Measurements from ENCODE around the gene ACTL7A. TPM values are rescaled to one million over a fixed set of nuclear protein-coding genes. Genes with fewer than 3 reads are reported as not detected.

ACTL7A gene
- total and polyA plus RNA-seq, 2 of the 13 experiments (the other 11 are each of a cell fraction or from before 2014, with no cell fraction given) = not detected

DNA sequence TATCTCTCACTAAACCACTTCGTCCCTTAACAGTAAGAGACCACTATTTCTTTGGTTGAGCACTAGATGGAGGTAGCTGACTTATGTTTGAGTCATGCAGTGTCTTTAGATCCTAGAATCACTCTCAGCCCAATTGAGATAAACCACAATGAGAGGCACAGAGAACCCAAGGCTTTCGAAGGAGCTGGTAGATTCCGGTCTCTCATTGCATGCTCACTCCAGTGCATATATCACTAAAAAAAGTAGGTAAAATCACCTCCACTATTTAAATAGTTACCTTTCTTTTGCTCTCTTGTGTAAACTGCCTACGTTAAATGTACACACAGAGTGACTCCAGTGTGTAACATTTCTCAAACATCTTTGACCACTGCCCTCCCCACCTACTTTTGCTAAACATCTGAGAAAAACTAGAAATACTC lies 27.6 kb downstream of the ACTL7A start (continued):
- no peak for TF ChIP-seq IRX3 (CRISPR knock-in tag; IDR thresholded peaks at IDR 0.05; ENCODE audit: borderline replicate concordance, low read depth)
- no peak for TF ChIP-seq HOXD1 (CRISPR knock-in tag; IDR thresholded peaks at IDR 0.05)
- TF ChIP-seq ZNF326 (CRISPR knock-in tag; IDR thresholded peaks at IDR 0.05; ENCODE audit: borderline replicate concordance) = no peak
- TF ChIP-seq ZFX (CRISPR knock-in tag; IDR thresholded peaks at IDR 0.05; ENCODE audit: low read depth) = no peak
- no peak for TF ChIP-seq ZNF670 (CRISPR knock-in tag; IDR thresholded peaks at IDR 0.05; ENCODE audit: borderline replicate concordance)
- TF ChIP-seq ZNF678 (CRISPR knock-in tag; IDR thresholded peaks at IDR 0.05) = no peak
- TF ChIP-seq ZNF121 (CRISPR knock-in tag; IDR thresholded peaks at IDR 0.05) = no peak
- no peak for TF ChIP-seq IKZF1 (IDR thresholded peaks at IDR 0.05)
- TF ChIP-seq RAD51 (IDR thresholded peaks at IDR 0.05; ENCODE audit: borderline replicate concordance) = no peak
- TF ChIP-seq, protein P1, sequence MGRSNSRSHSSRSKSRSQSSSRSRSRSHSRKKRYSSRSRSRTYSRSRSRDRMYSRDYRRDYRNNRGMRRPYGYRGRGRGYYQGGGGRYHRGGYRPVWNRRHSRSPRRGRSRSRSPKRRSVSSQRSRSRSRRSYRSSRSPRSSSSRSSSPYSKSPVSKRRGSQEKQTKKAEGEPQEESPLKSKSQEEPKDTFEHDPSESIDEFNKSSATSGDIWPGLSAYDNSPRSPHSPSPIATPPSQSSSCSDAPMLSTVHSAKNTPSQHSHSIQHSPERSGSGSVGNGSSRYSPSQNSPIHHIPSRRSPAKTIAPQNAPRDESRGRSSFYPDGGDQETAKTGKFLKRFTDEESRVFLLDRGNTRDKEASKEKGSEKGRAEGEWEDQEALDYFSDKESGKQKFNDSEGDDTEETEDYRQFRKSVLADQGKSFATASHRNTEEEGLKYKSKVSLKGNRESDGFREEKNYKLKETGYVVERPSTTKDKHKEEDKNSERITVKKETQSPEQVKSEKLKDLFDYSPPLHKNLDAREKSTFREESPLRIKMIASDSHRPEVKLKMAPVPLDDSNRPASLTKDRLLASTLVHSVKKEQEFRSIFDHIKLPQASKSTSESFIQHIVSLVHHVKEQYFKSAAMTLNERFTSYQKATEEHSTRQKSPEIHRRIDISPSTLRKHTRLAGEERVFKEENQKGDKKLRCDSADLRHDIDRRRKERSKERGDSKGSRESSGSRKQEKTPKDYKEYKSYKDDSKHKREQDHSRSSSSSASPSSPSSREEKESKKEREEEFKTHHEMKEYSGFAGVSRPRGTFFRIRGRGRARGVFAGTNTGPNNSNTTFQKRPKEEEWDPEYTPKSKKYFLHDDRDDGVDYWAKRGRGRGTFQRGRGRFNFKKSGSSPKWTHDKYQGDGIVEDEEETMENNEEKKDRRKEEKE (IDR thresholded peaks at IDR 0.05) = no peak
- no peak for TF ChIP-seq ZNF83 (CRISPR knock-in tag; IDR thresholded peaks at IDR 0.05; ENCODE audit: borderline replicate concordance)
- TF ChIP-seq ZNF33B (CRISPR knock-in tag; IDR thresholded peaks at IDR 0.05) = no peak
- TF ChIP-seq ZFP62 (CRISPR knock-in tag; IDR thresholded peaks at IDR 0.05) = no peak
- no peak for TF ChIP-seq FOXC1 (CRISPR knock-in tag; IDR thresholded peaks at IDR 0.05; ENCODE audit: borderline replicate concordance)
- TF ChIP-seq NAIF1 (CRISPR knock-in tag; IDR thresholded peaks at IDR 0.05; ENCODE audit: borderline replicate concordance) = no peak
- peak; percentile 54 for TF ChIP-seq SAP130 (CRISPR knock-in tag; IDR thresholded peaks at IDR 0.05; ENCODE audit: low read depth)
- TF ChIP-seq FOXK2 (IDR thresholded peaks at IDR 0.05) = no peak
- TF ChIP-seq, protein P2, sequence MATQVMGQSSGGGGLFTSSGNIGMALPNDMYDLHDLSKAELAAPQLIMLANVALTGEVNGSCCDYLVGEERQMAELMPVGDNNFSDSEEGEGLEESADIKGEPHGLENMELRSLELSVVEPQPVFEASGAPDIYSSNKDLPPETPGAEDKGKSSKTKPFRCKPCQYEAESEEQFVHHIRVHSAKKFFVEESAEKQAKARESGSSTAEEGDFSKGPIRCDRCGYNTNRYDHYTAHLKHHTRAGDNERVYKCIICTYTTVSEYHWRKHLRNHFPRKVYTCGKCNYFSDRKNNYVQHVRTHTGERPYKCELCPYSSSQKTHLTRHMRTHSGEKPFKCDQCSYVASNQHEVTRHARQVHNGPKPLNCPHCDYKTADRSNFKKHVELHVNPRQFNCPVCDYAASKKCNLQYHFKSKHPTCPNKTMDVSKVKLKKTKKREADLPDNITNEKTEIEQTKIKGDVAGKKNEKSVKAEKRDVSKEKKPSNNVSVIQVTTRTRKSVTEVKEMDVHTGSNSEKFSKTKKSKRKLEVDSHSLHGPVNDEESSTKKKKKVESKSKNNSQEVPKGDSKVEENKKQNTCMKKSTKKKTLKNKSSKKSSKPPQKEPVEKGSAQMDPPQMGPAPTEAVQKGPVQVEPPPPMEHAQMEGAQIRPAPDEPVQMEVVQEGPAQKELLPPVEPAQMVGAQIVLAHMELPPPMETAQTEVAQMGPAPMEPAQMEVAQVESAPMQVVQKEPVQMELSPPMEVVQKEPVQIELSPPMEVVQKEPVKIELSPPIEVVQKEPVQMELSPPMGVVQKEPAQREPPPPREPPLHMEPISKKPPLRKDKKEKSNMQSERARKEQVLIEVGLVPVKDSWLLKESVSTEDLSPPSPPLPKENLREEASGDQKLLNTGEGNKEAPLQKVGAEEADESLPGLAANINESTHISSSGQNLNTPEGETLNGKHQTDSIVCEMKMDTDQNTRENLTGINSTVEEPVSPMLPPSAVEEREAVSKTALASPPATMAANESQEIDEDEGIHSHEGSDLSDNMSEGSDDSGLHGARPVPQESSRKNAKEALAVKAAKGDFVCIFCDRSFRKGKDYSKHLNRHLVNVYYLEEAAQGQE (IDR thresholded peaks at IDR 0.05; ENCODE audit: borderline replicate concordance in 1 of 2, low read depth in 1 of 2, low read length in 2 of 2) = 0 out of 4 replicates have a peak, but pooled peaks of 1 of the 2 experiments have one; percentile 18
- no peak for TF ChIP-seq IKZF4 (CRISPR knock-in tag; IDR thresholded peaks at IDR 0.05; ENCODE audit: borderline replicate concordance, low read depth, not compliant biosample characterization)
- TF ChIP-seq, protein P3, sequence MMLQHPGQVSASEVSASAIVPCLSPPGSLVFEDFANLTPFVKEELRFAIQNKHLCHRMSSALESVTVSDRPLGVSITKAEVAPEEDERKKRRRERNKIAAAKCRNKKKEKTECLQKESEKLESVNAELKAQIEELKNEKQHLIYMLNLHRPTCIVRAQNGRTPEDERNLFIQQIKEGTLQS (CRISPR knock-in tag; IDR thresholded peaks at IDR 0.05) = no peak
- TF ChIP-seq ETV6 (CRISPR knock-in tag; conservative IDR thresholded peaks at IDR 0.05) = no peak
- TF ChIP-seq, protein P4, sequence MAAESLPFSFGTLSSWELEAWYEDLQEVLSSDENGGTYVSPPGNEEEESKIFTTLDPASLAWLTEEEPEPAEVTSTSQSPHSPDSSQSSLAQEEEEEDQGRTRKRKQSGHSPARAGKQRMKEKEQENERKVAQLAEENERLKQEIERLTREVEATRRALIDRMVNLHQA (CRISPR knock-in tag; IDR thresholded peaks at IDR 0.05) = no peak
- TF ChIP-seq LCORL (IDR thresholded peaks at IDR 0.05) = no peak
- 0 out of 2 replicates have a peak, but pooled peaks have one; percentile 27 for TF ChIP-seq LCORL (CRISPR knock-in tag; IDR thresholded peaks at IDR 0.05)
- TF ChIP-seq HOXA7 (CRISPR knock-in tag; IDR thresholded peaks at IDR 0.05) = no peak
- TF ChIP-seq NR2C2 (CRISPR knock-in tag; IDR thresholded peaks at IDR 0.05; ENCODE audit: borderline replicate concordance) = peak; percentile 48; the same call in 1 of the 2 replicates

Data from HepG2 (cell line).